Uterus (tissue), 4 donors: ENCODE results near the gene TEK. TPM values are rescaled to one million over a fixed set of nuclear protein-coding genes. Genes with fewer than 3 reads are reported as not detected.

Experiments used
- DNase-seq, 2 donors: peaks; one replicate each; pipeline ENCODE4 v3.0.0-alpha.2; 2019 to 2020
- H3K27ac ChIP-seq, 2 donors: fragments of 200-600 bp; sonication (generic); 1 replicate in 1 of 2; 2 replicates in 1 of 2; pipeline ENCODE4 v1.5.1; 2016 to 2018
- H3K27me3 ChIP-seq, 2 donors: fragments of 200-600 bp; sonication (generic); one replicate each; pipeline ENCODE4 v1.5.1; 2018 to 2019; ENCODE audit warnings: control low read depth in 1 of 2
- H3K36me3 ChIP-seq, 2 donors: fragments of 200-600 bp; sonication (generic); one replicate each; pipeline ENCODE4 v1.5.1; 2019; ENCODE audit warnings: control low read depth in 1 of 2
- H3K4me1 ChIP-seq, 2 donors: fragments of 200-600 bp; sonication (generic); one replicate each; pipeline ENCODE4 v1.5.1; 2018 to 2019; ENCODE audit warnings: control low read depth in 1 of 2
- H3K4me3 ChIP-seq, 2 donors: fragments of 200-600 bp; sonication (generic); 1 replicate in 1 of 2; 2 replicates in 1 of 2; pipeline ENCODE4 v1.5.1; 2018 to 2019; ENCODE audit warnings: mild to moderate bottlenecking in 1 of 2
- H3K9me3 ChIP-seq, 2 donors: fragments of 200-600 bp; sonication (generic); one replicate each; pipeline ENCODE4 v1.5.1; 2019; ENCODE audit warnings: control low read depth in 1 of 2
- POLR2A ChIP-seq, 2 donors: fragments of 450-650 bp; IDR thresholded peaks; one replicate each; pipeline ENCODE4 v1.6.1; 2016; ENCODE audit warnings: antibody characterized with exemption in 2 of 2, mild to moderate bottlenecking in 1 of 2, moderate library complexity in 1 of 2
- intact Hi-C: fragments of 100-400 bp; cut with DNase I; formaldehyde crosslinking; loops from one replicate; pipeline ENCODE4 v1.15.1; 2023; ENCODE audit warnings: low total_unique reads
- total RNA-seq, 4 donors: library from RNA; depleted of rRNA in 3 of 4; stranded (reverse); fragments of >200 nt in 3 of 4; gene quantifications; one replicate each; pipeline versions ENCODE4 v1.1.0 to v1.2.4, GENCODE V29; 2014 to 2023
- TF ChIP-seq, protein P1 (sequence below), 4 experiments: fragments of 200-600 bp in 2 of 4; fragments of 450-650 bp in 2 of 4; sonication (generic) in 2 of 4; IDR thresholded peaks; one replicate each; pipeline ENCODE4 v1.5.1; 2016 to 2019; ENCODE audit warnings: antibody characterized with exemption in 4 of 4, mild to moderate bottlenecking in 2 of 4, moderate library complexity in 1 of 4
- donor health status: DM: yes; HTN: yes; CAD: no.

TEK gene
- total RNA-seq, 4 donors from 2014 or later: 13.5 to 61.3 (median 34.2) TPM

GRCh38 chr9:27131731-27132130 lies 22.7 kb downstream of the TEK start:
- Histone ChIP-seq H3K36me3 (no peaks in the 10 kb centered on the region), H3K4me1 (no peaks in the 10 kb centered on the region), H3K27me3 (no peaks in the 10 kb centered on the region), H3K9me3 (no peaks in the 10 kb centered on the region), H3K27ac (no peak overlapping the region), H3K4me3 (no peak overlapping the region)
- DNase-seq: no peak
- TF ChIP-seq, protein P1, sequence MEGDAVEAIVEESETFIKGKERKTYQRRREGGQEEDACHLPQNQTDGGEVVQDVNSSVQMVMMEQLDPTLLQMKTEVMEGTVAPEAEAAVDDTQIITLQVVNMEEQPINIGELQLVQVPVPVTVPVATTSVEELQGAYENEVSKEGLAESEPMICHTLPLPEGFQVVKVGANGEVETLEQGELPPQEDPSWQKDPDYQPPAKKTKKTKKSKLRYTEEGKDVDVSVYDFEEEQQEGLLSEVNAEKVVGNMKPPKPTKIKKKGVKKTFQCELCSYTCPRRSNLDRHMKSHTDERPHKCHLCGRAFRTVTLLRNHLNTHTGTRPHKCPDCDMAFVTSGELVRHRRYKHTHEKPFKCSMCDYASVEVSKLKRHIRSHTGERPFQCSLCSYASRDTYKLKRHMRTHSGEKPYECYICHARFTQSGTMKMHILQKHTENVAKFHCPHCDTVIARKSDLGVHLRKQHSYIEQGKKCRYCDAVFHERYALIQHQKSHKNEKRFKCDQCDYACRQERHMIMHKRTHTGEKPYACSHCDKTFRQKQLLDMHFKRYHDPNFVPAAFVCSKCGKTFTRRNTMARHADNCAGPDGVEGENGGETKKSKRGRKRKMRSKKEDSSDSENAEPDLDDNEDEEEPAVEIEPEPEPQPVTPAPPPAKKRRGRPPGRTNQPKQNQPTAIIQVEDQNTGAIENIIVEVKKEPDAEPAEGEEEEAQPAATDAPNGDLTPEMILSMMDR (IDR thresholded peaks at IDR 0.05): no peak
- no peak for TF ChIP-seq POLR2A (IDR thresholded peaks at IDR 0.05)
- intact Hi-C loops: no loop called here

GRCh38 chr9:27133817-27134216 lies 24.8 kb downstream of the TEK start:
- H3K36me3 ChIP-seq: no peaks in the 10 kb centered on the region
- no peak overlapping the region for H3K27ac ChIP-seq
- H3K27me3 ChIP-seq: no peaks in the 10 kb centered on the region
- TF ChIP-seq, protein P1 (IDR thresholded peaks at IDR 0.05): no peak
- no peak for TF ChIP-seq POLR2A (IDR thresholded peaks at IDR 0.05)
- H3K4me3 ChIP-seq: no peak overlapping the region
- no peaks in the 10 kb centered on the region for H3K4me1 ChIP-seq
- DNase-seq: no peak
- no peaks in the 10 kb centered on the region for H3K9me3 ChIP-seq
- intact Hi-C loops: no loop called here

- Histone ChIP-seq H3K27ac (no peak overlapping the region), H3K27me3 (no peaks in the 10 kb centered on the region), H3K36me3 (no peaks in the 10 kb centered on the region), H3K4me1 (no peaks in the 10 kb centered on the region), H3K9me3 (no peaks in the 10 kb centered on the region), H3K4me3 (no peak overlapping the region)
- TF ChIP-seq, protein P1 (IDR thresholded peaks at IDR 0.05): no peak
- TF ChIP-seq POLR2A (IDR thresholded peaks at IDR 0.05): no peak
- no peak for DNase-seq
- intact Hi-C loops: no loop called here
Observed at GRCh38 chr9:27142299-27142930, 33.4 kb downstream of the TEK start.

- no peaks in the 10 kb centered on the region for H3K4me1 ChIP-seq
- TF ChIP-seq, protein P1 (IDR thresholded peaks at IDR 0.05): no peak
- no peak for TF ChIP-seq POLR2A (IDR thresholded peaks at IDR 0.05)
- intact Hi-C loops: no loop called here
- H3K27ac ChIP-seq: no peak overlapping the region
- H3K36me3 ChIP-seq: no peaks in the 10 kb centered on the region
- no peaks in the 10 kb centered on the region for H3K9me3 ChIP-seq
- no peak for DNase-seq
- H3K27me3 ChIP-seq: no peaks in the 10 kb centered on the region
- H3K4me3 ChIP-seq: no peak overlapping the region
Observed at GRCh38 chr9:27145143-27145542, 36.1 kb downstream of the TEK start.

GRCh38 chr9:27149651-27150050 lies 40.6 kb downstream of the TEK start:
- H3K36me3 ChIP-seq: no peaks in the 10 kb centered on the region
- intact Hi-C loops: no loop called here
- H3K27me3 ChIP-seq: no peaks in the 10 kb centered on the region
- no peak for DNase-seq
- H3K27ac ChIP-seq: peak overlapping the region in 1 of 2 donors; percentile 59
- H3K9me3 ChIP-seq: no peaks in the 10 kb centered on the region
- H3K4me3 ChIP-seq: no peak overlapping the region
- H3K4me1 ChIP-seq: no peaks in the 10 kb centered on the region
- TF ChIP-seq, protein P1 (IDR thresholded peaks at IDR 0.05): no peak
- no peak for TF ChIP-seq POLR2A (IDR thresholded peaks at IDR 0.05)
